CD4-positive, alpha-beta T cell (primary cell): Measurements from ENCODE around the gene CZIB. TPM values are rescaled to one million over a fixed set of nuclear protein-coding genes. Genes with fewer than 3 reads are reported as not detected.

ENCODE experiments used
- ATAC-seq: fragments of 200-7000 bp; cut with Tn5 transposase; one replicate; pipeline ENCODE4 v1.10.0; 2022; ENCODE audit warnings: mild to moderate bottlenecking; ENCODE audit not compliant: poor library complexity
- CTCF ChIA-PET: fragments of 350-600 bp; sonication (Branson Sonifier 250); formaldehyde crosslinking; loops from one replicate; lab custom pipeline; 2021; ENCODE audit warnings: antibody characterized with exemption, inconsistent platforms; lab: Charles Lee
- POLR2A ChIA-PET: fragments of 350-600 bp; sonication (Branson Sonifier 250); formaldehyde crosslinking; loops from one replicate; lab custom pipeline; 2021; ENCODE audit warnings: antibody characterized with exemption, inconsistent platforms; lab: Charles Lee
- DNase-seq, 14 experiments: peaks; one replicate each; pipeline ENCODE4 v3.0.0-alpha.2; 2013 to 2020; ENCODE audit warnings: mixed read lengths in 2 of 14
- H3K27ac ChIP-seq, 2 donors: one replicate each; pipeline versions ENCODE4 v1.5.1 to v1.7.0; 2013; ENCODE audit warnings: low read length in 2 of 2, low read depth in 1 of 2, mild to moderate bottlenecking in 1 of 2
- H3K27me3 ChIP-seq, 2 experiments: 1 replicate in 1 of 2; 2 replicates in 1 of 2; pipeline versions ENCODE4 v1.6.1 to v1.7.0; 2013; ENCODE audit warnings: low read length in 2 of 2, control low read depth in 1 of 2, mild to moderate bottlenecking in 1 of 2, moderate library complexity in 1 of 2; ENCODE audit not compliant: insufficient read depth in 2 of 2, control insufficient read depth in 1 of 2
- H3K36me3 ChIP-seq: one replicate; pipeline ENCODE4 v1.6.1; 2013; ENCODE audit warnings: low read length, control low read depth; ENCODE audit not compliant: insufficient read depth
- H3K4me1 ChIP-seq: one replicate; pipeline ENCODE4 v1.6.1; 2013; ENCODE audit warnings: low read length, control low read depth; ENCODE audit not compliant: insufficient read depth
- H3K4me3 ChIP-seq: one replicate; pipeline ENCODE4 v1.5.1; 2013; ENCODE audit warnings: mild to moderate bottlenecking, low read length, moderate library complexity
- H3K9me3 ChIP-seq, 2 experiments: 1 replicate in 1 of 2; 2 replicates in 1 of 2; pipeline versions ENCODE4 v1.6.1 to v1.7.0; 2013; ENCODE audit warnings: low read length in 2 of 2, mild to moderate bottlenecking in 2 of 2, control low read depth in 1 of 2, moderate library complexity in 1 of 2; ENCODE audit not compliant: control insufficient read depth in 1 of 2, insufficient read depth in 1 of 2
- H3K27ac Mint-ChIP-seq: one replicate; pipeline ENCODE4 v1.8.0; 2020; ENCODE audit warnings: mixed read lengths
- H3K27me3 Mint-ChIP-seq: one replicate; pipeline ENCODE4 v1.8.0; 2021; ENCODE audit warnings: mixed read lengths
- H3K36me3 Mint-ChIP-seq: one replicate; pipeline ENCODE4 v1.8.0; 2021; ENCODE audit warnings: low read depth, mixed read lengths
- H3K4me1 Mint-ChIP-seq: one replicate; pipeline ENCODE4 v1.8.0; 2021; ENCODE audit warnings: low read depth, mixed read lengths
- H3K4me3 Mint-ChIP-seq: one replicate; pipeline ENCODE4 v1.8.0; 2020; ENCODE audit warnings: mild to moderate bottlenecking, mixed read lengths
- H3K9me3 Mint-ChIP-seq: one replicate; pipeline ENCODE4 v1.8.0; 2020; ENCODE audit warnings: mixed read lengths
- CTCF ChIP-seq: fragments of 200-600 bp; IDR thresholded peaks from one replicate; pipeline ENCODE4 v1.8.0; 2022; ENCODE audit warnings: antibody characterized with exemption, mild to moderate bottlenecking
- intact Hi-C, 2 experiments: fragments of 100-400 bp; cut with DNase I in 1 of 2; cut with micrococcal nuclease in 1 of 2; formaldehyde crosslinking; loops; one replicate each; pipeline versions ENCODE4 v1.15.1 to v1.9.0; 2023 to 2025; cut with DNase I, micrococcal nuclease
- total RNA-seq, 174 experiments: library from RNA in 2 of 174; stranded (reverse) in 2 of 174; gene quantifications; one replicate each; pipeline ENCODE4 v1.2.3 and lab custom pipeline; 2021 to 2026

Gene CZIB
- total RNA-seq, 2 experiments from 2014 or later: 28.8 to 28.9 TPM

- Histone ChIP-seq H3K9me3 (no peaks in the 10 kb centered on the region), H3K27ac (no peak overlapping the region), H3K36me3 (peaks cover 37% of the 10 kb centered on the region), H3K4me1 (no peaks in the 10 kb centered on the region), H3K27me3 (no peaks in the 10 kb centered on the region), H3K4me3 (no peak overlapping the region)
- intact Hi-C loops: no loop called here
- DNase-seq: no peak
- POLR2A ChIA-PET: no interaction called here
- no peak for ATAC-seq
- no peaks in the 10 kb centered on the region for H3K9me3 Mint-ChIP-seq
- no peak overlapping the region for H3K4me3 Mint-ChIP-seq
- H3K4me1 Mint-ChIP-seq: no peaks in the 10 kb centered on the region
- H3K27me3 Mint-ChIP-seq: no peaks in the 10 kb centered on the region
- no peak for TF ChIP-seq CTCF
- H3K36me3 Mint-ChIP-seq: peaks cover 8% of the 10 kb centered on the region
- no peak overlapping the region for H3K27ac Mint-ChIP-seq
- CTCF ChIA-PET: no interaction called here
Observed at GRCh38 chr1:53258216-53258615, 37.8 kb upstream of the CZIB start.

GRCh38 chr1:53257454-53258081, 37.1 kb upstream of the CZIB start:
- Mint-ChIP-seq H3K4me3 (no peak overlapping the region), H3K27ac (no peak overlapping the region), H3K9me3 (no peaks in the 10 kb centered on the region), H3K4me1 (no peaks in the 10 kb centered on the region), H3K36me3 (peaks cover 8% of the 10 kb centered on the region), H3K27me3 (no peaks in the 10 kb centered on the region)
- H3K9me3 ChIP-seq: no peaks in the 10 kb centered on the region
- no peak for TF ChIP-seq CTCF
- H3K27me3 ChIP-seq: no peaks in the 10 kb centered on the region
- POLR2A ChIA-PET: no interaction called here
- ATAC-seq (no peak), DNase-seq (no peak)
- no peak overlapping the region for H3K27ac ChIP-seq
- peaks cover 31% of the 10 kb centered on the region for H3K36me3 ChIP-seq
- intact Hi-C loops: no loop called here
- CTCF ChIA-PET: no interaction called here
- H3K4me1 ChIP-seq: no peaks in the 10 kb centered on the region
- H3K4me3 ChIP-seq: no peak overlapping the region

- Histone ChIP-seq H3K4me1 (no peaks in the 10 kb centered on the region), H3K4me3 (no peak overlapping the region), H3K27ac (no peak overlapping the region), H3K36me3 (peaks cover 24% of the 10 kb centered on the region), H3K27me3 (no peaks in the 10 kb centered on the region), H3K9me3 (no peaks in the 10 kb centered on the region)
- H3K9me3 Mint-ChIP-seq: no peaks in the 10 kb centered on the region
- H3K27ac Mint-ChIP-seq: no peak overlapping the region
- no peak overlapping the region for H3K4me3 Mint-ChIP-seq
- ATAC-seq (no peak), DNase-seq (no peak)
- peaks cover 8% of the 10 kb centered on the region for H3K36me3 Mint-ChIP-seq
- POLR2A ChIA-PET: no interaction called here
- CTCF ChIA-PET: interaction anchor here (1.1 kb wide), 1 partner anchor 21 kb away, joined by 3 read pairs; no protein-coding TSS in a partner anchor
- no peak for TF ChIP-seq CTCF
- no peaks in the 10 kb centered on the region for H3K4me1 Mint-ChIP-seq
- intact Hi-C loops: no loop called here
- H3K27me3 Mint-ChIP-seq: no peaks in the 10 kb centered on the region
Observed at GRCh38 chr1:53256511-53257453, 36.3 kb upstream of the CZIB start.
